Suprapubic skin (tissue), 4 donors: ENCODE results near the gene LPO. TPM values are rescaled to one million over a fixed set of nuclear protein-coding genes. Genes with fewer than 3 reads are reported as not detected.

ENCODE experiments used
- DNase-seq, 2 donors: peaks; one replicate each; pipeline ENCODE4 v3.0.0-alpha.2; 2019; ENCODE audit warnings: low spot score in 2 of 2
- H3K27ac ChIP-seq: fragments of 200-600 bp; sonication (generic); one replicate; pipeline ENCODE4 v1.5.1; 2019
- H3K27me3 ChIP-seq: fragments of 200-600 bp; sonication (generic); one replicate; pipeline ENCODE4 v1.5.1; 2019
- H3K36me3 ChIP-seq: fragments of 200-600 bp; sonication (generic); one replicate; pipeline ENCODE4 v1.5.1; 2019
- H3K4me1 ChIP-seq: fragments of 200-600 bp; sonication (generic); one replicate; pipeline ENCODE4 v1.5.1; 2019
- H3K4me3 ChIP-seq: fragments of 200-600 bp; sonication (generic); one replicate; pipeline ENCODE4 v1.5.1; 2019; ENCODE audit warnings: mild to moderate bottlenecking
- H3K9me3 ChIP-seq: fragments of 200-600 bp; sonication (generic); one replicate; pipeline ENCODE4 v1.5.1; 2019
- CTCF ChIP-seq, 2 donors: fragments of 200-600 bp in 1 of 2; fragments of 450-650 bp in 1 of 2; sonication (generic) in 1 of 2; IDR thresholded peaks; one replicate each; pipeline ENCODE4 v1.5.1; 2016 to 2019; ENCODE audit warnings: antibody characterized with exemption in 2 of 2, mild to moderate bottlenecking in 1 of 2, moderate library complexity in 1 of 2
- EP300 ChIP-seq: sonication (generic); formaldehyde crosslinking; IDR thresholded peaks from one replicate; pipeline ENCODE4 v1.6.1; 2017; ENCODE audit warnings: antibody characterized with exemption
- POLR2A ChIP-seq, 2 donors: fragments of 450-650 bp; IDR thresholded peaks; one replicate each; pipeline ENCODE4 v1.6.1; 2017; ENCODE audit warnings: antibody characterized with exemption in 2 of 2, mild to moderate bottlenecking in 2 of 2, moderate library complexity in 2 of 2
- POLR2AphosphoS5 ChIP-seq, 3 donors: sonication (generic); formaldehyde crosslinking; IDR thresholded peaks; one replicate each; pipeline ENCODE4 v1.6.1; 2017; ENCODE audit warnings: antibody characterized with exemption in 3 of 3
- WGBS: methylation state at CpG from one replicate; pipeline ENCODE4 v1.1.5; 2018; 5-methylcytosine and 5-hydroxymethylcytosine counted together
- total RNA-seq, 4 donors: library from RNA; depleted of rRNA; stranded (reverse); fragments of >200 nt; gene quantifications; one replicate each; pipeline ENCODE4 v1.1.0, GENCODE V29; 2016

Gene LPO
- total RNA-seq, 4 donors from 2014 or later = 0.19 to 0.23 TPM; not detected in 2

- H3K27me3 ChIP-seq = peaks cover 51% of the 10 kb centered on the region
- TF ChIP-seq POLR2AphosphoS5 (IDR thresholded peaks at IDR 0.05) (no peak), EP300 (no peak), POLR2A (IDR thresholded peaks at IDR 0.05) (no peak), CTCF (IDR thresholded peaks at IDR 0.05) (no peak)
Measured at GRCh38 chr17:58281511-58282011, 43.2 kb downstream of the LPO start.

GRCh38 chr17:58282442-58282841 is 44.1 kb downstream of the LPO start:
- no peak for DNase-seq
- Histone ChIP-seq H3K27ac (no peak overlapping the region), H3K27me3 (peaks cover 54% of the 10 kb centered on the region), H3K4me3 (no peak overlapping the region), H3K36me3 (no peaks in the 10 kb centered on the region), H3K4me1 (peaks cover 9% of the 10 kb centered on the region), H3K9me3 (no peaks in the 10 kb centered on the region)
- TF ChIP-seq EP300 (no peak), POLR2AphosphoS5 (IDR thresholded peaks at IDR 0.05) (no peak), POLR2A (IDR thresholded peaks at IDR 0.05) (no peak), CTCF (IDR thresholded peaks at IDR 0.05) (no peak)
- WGBS = 90% methylated on average over 5 of the region's 6 CpGs

More at GRCh38 chr17:58281511-58282011, 43.2 kb downstream of the LPO start:
- DNase-seq = no peak
- no peaks in the 10 kb centered on the region for H3K36me3 ChIP-seq
- H3K4me1 ChIP-seq = peaks cover 9% of the 10 kb centered on the region
- H3K9me3 ChIP-seq = no peaks in the 10 kb centered on the region
- WGBS = 46% methylated on average over 2 of the region's 2 CpGs
- H3K4me3 ChIP-seq = no peak overlapping the region
- no peak overlapping the region for H3K27ac ChIP-seq

- Histone ChIP-seq H3K27ac (no peak overlapping the region), H3K9me3 (no peaks in the 10 kb centered on the region), H3K27me3 (peaks cover 53% of the 10 kb centered on the region), H3K4me1 (peaks cover 6% of the 10 kb centered on the region), H3K4me3 (no peak overlapping the region), H3K36me3 (no peaks in the 10 kb centered on the region)
- DNase-seq = no peak
- no peak for TF ChIP-seq EP300
- TF ChIP-seq POLR2A (IDR thresholded peaks at IDR 0.05) = no peak
- WGBS = 75% methylated on average over 8 of the region's 12 CpGs
Measured at GRCh38 chr17:58283674-58284612, 45.6 kb downstream of the LPO start.

- TF ChIP-seq EP300 = no peak
- no peak for TF ChIP-seq CTCF (IDR thresholded peaks at IDR 0.05)
- no peak overlapping the region for H3K27ac ChIP-seq
- 43% methylated on average over 4 of the region's 6 CpGs for WGBS
- H3K4me3 ChIP-seq = no peak overlapping the region
- H3K4me1 ChIP-seq = no peaks in the 10 kb centered on the region
- H3K9me3 ChIP-seq = no peaks in the 10 kb centered on the region
- no peak for DNase-seq
- peaks cover 50% of the 10 kb centered on the region for H3K27me3 ChIP-seq
- no peaks in the 10 kb centered on the region for H3K36me3 ChIP-seq
Measured at GRCh38 chr17:58284613-58285421, 46.4 kb downstream of the LPO start.

GRCh38 chr17:58285422-58285810 is 47.0 kb downstream of the LPO start:
- Histone ChIP-seq H3K4me1 (no peaks in the 10 kb centered on the region), H3K27me3 (peaks cover 44% of the 10 kb centered on the region), H3K4me3 (no peak overlapping the region), H3K27ac (no peak overlapping the region), H3K9me3 (no peaks in the 10 kb centered on the region), H3K36me3 (no peaks in the 10 kb centered on the region)
- DNase-seq = no peak
- TF ChIP-seq EP300 (no peak), POLR2A (IDR thresholded peaks at IDR 0.05) (no peak), CTCF (IDR thresholded peaks at IDR 0.05) (no peak), POLR2AphosphoS5 (IDR thresholded peaks at IDR 0.05) (no peak)
- WGBS = 81% methylated on average over 3 of the region's 3 CpGs
